Activated T-helper 1 cell treated with Interleukin-2 at 50 U/mL for 16 hours (primary cell): ENCODE measurements around the gene RAI1.

Source experiments
- DNase-seq: peaks from one replicate; pipeline ENCODE4 v3.0.0-alpha.2; 2020; ENCODE audit warnings: low read depth

RAI1 gene

DNA sequence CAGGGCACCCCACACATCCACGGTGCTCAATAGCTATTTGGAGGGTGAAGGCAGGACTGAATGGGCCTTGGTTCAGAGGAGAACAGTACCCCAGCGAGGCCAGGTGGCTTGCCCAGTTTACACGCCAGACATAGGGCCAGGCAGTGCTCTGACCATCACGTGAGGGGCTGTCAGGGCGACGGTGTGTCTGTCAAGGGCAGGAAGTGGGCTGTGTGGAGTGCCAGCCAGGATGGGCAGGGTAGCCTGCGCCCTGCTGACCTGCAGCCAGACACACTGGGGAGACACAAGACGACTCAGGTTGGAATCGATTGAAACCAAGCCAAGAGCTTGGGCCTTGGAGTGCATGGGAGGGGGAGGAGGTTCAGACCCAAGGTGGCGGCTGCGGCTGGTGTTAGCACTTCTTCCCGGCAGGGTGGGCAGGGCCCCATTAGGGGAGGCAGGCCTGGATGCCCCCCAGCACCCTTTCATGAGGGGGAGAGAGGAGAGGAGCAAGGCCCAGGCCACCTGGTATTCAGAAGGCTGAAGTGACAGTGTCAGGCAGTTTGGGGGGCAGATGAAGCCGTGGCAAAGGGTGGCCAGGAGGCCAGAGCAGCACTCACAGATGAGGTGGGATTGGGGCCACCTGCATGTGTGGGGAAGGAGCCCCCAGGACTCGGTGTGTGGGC, 87.3 kb downstream of the RAI1 start:
- no peak for DNase-seq

DNA sequence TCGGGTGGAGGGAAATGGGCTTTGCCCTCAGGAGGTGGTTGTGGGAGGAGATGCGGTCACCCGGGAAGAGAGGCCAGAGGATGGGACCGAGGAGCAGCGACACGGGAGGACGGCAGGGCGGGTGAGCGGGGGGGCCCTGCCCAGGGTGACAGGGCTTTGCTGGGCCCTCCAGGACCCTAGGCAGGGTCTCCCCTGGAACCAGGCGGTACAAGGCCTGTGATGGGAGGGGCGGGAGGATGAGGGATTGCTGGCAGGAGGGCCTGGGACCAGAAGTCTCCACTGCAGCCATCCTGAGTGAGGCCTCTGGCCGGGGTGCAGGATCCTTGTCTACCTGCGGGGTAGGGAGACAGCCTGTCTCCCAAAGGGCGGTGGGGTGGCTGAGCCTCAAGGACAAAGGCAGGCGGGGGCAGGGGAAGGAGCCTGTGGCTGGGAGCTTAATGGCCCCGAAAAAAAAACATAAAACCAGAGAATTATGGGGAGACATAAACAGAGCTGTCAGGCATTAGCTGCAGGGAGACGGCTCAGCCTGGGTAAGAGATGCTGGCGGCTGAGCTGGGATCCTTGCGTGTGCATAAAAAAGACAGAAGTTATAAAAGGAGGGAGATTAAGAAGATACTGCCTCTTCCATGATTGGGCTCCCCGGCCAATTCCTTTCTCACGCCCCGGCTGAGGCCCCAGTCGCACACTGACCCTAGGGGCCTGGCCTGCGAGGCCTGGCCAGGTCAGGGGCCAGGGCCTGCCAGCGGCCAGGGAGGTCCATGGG, 88.8 kb downstream of the RAI1 start:
- DNase-seq, result no peak

DNA sequence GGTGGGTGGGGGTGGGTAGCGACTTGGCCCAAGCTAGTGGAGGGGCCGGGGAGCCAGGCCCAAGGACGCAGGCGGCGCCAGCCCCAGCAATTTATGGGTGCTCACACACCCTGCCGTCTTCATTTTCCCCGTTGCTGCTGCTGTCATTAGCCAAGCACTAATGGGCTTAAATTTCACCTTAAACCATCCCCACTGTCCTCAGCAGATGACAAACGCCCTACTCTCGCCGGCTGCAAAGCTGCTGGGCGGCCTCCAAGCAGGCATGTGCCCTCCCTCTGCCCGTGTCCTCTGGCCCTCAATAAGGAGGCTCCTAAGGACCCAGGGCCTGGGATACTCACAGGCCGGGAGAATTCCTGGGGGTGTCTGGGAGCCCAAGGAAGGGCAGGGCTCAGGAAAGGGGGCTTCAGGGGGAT, 89.4 kb downstream of the RAI1 start:
- no peak for DNase-seq

DNA sequence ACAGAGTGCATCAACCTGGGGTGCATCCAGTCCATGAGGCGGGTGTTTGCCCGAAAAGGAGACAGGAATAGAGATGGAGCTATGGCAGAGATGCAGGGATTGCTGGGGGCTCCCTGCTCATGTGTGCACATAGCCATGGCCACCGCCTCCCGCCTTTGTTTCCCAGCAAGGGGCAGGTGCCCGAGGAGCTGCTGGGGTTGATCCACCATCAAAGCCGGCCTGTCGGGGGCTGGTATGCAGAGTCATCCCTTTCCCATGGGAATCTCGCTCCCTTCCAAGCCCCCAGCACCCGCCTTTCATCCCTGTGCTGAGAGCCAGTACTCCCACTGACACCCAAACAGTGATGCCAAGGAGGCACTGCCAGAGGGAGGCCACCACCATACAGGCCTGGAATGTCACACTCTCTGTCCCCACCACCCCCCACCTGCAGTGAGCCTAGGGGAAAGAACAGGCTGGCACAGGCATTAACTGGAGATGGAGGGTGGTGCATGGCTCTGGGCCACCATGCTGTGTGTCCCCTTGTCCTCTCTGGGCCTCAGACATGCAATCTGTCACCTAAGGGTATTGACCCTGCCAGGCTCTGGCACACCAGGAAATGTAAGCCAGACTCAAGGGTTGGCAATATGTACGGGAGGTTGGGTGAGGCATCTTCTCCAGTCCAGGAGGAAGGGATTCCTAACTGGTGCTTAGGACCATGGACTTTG, 90.4 kb downstream of the RAI1 start:
- no peak for DNase-seq

DNA sequence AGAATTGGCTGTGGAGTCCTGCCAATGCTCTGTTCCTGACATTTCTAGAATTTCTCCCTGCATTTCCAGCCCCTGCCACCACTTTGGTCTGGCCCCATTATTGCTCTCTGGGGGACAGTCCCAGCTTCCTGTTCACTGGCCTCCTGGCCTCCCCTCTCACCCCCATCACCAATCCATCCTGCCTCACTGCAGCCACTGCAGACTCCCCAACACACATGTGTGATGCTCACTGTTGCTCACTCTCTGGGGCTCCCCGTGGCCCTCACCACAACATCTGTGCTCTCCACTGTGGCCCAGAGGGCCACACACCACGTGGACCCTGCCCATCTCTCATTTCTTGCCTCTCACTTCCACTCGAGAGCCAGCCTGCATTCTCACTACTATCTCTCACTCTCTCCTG, 91.0 kb downstream of the RAI1 start:
- DNase-seq, result no peak

DNA sequence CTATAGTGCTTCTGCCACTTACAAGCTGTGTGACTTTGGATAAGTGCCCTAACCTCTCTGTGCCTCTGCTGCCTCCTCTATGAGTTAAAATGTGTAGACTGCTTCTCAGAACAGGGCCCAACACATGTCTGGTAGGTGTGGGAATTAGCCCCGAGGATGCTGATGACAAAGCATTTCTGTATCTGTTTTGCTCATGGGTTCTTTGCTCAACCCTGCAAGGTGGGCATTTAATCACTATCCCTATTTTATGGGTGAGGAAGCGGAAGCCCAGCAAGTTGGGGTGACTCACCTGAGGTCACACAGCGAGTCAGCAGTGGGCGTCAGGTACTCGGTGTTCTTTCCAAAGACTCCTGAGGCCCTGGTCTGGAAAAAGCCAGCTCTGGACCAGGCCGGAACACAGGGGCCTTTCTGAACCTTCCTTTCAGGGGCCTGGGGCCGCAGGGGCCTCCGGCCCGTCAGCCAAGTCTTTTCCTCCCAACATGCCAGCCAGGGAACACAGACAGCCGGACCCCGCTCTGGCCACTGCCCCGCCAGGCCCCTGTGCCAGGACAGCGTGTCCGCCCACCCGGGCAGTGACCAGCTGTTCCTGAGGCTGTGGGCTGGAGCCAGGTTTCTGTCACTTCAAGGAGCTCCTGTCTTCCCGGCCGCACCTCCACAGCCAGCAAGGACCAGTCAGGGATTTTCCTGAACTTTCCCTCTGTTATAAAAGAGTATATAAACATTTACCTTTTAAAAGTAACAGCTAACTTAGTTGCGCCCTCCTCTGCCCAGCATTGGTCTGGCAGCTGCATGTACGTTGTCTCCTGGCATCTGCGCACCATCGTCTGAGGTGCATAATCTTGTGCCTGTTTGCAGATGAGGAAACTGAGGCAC, 93.0 kb downstream of the RAI1 start:
- DNase-seq, result no peak

DNA sequence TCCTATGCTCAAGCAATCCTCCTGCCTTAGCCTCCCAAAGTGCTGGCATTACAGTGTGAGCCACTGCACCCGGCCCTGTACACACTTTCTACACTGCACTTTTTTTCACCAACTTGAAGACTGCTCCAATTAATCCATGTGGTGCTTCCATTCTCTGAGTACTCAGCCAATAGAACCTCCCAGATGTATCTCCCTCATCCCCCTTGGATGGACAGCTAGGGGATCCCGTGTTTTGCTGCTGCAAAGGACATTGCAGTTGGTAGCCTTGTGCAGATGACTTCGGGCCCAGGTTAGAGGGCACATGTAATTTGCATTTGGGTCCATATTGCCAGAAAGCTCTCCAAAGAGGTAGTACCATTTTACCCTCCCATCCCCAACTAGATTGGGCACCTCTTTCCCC, 95.6 kb downstream of the RAI1 start:
- no peak for DNase-seq

DNA sequence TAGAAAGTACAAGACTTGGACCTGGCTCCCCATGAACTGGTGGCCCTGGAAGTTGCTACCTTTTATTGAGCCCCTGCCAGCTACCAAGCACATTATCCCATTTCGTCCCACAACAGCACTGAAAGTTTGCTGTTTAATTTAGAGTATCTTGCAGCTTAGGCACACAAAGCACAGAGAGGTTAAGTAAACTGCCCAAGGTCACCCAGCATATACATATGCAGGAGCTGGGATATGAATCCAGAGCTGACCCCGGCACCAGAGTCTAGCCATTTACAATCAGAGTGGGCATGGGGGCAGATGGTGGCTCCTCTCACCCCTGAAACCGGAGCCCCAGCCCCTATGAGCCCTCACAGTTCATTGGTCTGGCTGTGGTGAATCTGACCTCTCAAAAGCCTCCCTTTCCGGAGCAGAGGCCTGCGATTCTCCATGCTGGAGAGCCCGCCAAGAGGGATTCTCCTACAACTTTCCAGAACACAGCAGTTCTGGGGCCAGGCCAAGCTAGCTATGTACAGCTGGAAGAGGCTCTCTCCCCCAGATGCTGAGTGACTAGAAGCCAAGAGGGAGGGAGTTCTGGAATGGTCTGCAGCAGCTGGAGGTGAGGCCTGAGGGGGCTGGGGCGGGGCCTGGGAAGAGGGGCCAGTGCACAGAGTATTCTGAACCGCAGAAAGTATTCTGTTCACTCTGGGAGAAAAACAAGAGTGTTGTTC, 97.2 kb downstream of the RAI1 start:
- no peak for DNase-seq

DNA sequence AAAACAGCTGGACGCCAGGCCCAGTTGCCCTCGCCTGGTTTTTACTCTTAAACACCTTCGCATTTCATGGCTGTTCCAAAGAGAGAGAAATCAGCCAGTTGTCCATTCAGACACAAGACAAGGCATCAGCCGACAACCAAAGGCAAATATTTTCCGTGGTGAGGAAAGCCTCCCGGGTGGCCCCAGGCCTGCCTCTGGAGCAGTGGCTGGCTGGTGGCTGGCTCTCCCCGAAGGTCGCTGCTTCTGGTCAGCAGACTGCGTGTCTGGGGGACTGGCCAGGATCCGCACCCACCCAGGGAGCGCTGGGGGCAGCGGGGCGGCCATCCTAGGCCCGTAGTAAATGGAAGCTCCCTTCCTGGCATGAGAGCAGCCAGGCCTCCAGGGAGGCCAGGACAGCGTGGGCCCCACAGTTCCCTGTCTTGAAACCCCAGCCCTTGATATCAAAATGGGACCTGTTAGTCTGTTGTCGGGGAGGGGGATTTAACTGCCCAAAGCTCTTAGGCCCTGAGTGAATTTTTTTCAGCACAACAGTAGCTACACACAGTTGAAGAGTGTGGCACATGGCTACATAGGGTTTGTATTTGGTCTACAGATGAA, 97.9 kb downstream of the RAI1 start:
- DNase-seq, result no peak

DNA sequence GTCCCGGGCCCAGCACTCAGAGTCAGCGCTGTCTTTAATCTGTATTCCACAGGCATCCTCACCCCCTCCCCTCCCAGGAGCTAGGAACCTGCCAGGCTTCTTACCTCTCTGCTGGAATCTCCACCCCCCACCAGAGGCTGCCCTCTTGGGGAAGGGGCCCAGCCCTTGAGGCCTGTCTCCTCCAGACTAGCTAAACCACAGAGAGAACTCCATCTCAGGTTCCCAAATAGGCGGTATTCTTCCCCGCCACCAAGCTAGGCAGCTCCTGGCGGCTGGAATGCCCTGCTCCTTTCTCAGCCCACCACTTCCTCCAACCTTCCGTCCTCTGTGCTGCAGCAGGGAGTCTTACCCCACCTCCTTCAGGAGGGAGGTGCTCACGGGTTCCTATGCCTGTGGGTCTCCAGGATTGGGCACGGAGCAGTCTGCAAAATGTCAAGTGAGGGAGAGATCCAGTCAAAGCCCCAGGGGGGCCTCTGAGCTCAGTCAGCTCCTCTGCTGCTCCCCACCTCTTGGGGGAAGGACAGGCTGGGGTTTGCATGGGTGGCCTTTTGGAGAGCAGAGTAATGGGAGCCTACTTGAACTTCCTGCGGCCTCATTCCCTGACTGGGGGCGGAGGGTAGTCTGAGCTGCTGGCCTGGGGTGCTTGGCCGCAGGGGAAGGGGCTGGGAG, 99.8 kb downstream of the RAI1 start:
- no peak for DNase-seq

DNA sequence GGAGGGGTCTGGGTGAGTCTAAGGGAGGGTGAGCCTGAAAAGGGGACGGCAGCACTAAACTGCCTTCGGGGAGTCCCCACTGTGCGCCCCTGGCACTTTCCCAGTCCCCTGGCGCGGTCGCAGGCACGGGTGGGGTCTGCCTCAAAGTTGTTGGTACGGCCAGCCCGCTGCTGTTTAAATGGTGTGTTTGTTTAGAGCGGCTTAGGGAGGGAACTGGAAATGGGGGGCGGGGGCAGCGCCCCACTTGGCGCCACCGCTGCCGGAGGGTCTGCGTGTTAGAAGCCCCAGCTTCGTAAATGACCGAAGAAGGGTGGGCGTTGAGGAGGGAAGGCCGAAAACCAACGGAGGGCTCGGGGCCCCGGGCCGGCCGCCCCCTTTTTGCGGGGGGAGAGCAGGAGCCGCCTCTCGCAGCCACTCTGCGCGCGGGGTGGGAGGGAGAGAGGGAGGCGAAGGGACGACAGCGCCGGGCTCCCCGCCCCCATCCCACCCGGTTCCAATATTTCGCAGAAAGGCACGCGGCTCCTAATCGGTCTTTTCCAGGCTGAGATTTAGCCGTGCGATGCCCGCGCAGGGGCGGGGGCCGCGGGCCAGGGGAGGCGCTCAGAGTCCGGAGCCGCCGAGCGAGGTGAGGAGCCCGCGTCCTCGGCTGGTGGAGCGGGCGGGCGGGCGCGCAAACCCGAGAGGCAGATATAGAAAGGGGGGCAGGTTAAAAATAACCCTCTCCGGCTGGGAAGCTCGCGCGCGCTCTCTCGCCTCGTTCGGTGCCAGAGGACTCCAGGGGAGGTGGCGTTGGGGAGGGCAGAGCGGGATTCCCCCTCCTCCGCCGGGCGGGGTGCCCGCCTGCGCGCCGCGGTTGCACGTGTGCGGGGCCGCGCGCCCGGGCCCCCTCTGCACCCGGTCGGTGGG, 100.6 kb downstream of the RAI1 start:
- DNase-seq, result peak; percentile 17

DNA sequence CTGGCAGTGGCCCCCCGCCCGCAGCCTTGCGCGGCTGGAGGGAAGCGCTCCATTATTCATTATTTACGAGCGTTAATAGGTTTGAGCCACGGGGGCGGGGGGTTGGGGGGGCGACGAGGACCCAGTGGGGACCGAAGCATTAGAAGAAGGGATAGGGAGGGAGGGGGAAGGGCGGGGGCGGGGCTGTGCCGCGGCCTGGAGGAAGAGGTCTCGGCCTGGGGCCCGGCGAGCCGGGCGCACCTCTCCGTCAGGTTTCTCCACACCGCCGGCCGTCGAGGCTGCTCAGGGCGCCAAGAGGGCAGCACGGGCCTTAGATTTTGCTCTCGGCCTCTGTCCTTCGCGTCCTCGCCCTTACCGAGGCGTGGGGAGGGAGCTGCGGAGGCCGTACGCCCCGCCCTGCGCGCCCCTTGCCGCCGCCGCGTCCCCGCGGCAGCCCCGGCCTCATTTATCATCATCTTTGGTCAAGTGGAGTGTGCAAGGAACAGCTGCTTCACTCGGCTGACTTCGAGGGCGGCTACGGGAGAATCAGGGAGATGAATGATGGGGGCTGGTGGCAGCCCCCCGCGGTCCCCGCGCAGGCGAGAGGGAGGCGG, 101.4 kb downstream of the RAI1 start:
- no peak for DNase-seq

DNA sequence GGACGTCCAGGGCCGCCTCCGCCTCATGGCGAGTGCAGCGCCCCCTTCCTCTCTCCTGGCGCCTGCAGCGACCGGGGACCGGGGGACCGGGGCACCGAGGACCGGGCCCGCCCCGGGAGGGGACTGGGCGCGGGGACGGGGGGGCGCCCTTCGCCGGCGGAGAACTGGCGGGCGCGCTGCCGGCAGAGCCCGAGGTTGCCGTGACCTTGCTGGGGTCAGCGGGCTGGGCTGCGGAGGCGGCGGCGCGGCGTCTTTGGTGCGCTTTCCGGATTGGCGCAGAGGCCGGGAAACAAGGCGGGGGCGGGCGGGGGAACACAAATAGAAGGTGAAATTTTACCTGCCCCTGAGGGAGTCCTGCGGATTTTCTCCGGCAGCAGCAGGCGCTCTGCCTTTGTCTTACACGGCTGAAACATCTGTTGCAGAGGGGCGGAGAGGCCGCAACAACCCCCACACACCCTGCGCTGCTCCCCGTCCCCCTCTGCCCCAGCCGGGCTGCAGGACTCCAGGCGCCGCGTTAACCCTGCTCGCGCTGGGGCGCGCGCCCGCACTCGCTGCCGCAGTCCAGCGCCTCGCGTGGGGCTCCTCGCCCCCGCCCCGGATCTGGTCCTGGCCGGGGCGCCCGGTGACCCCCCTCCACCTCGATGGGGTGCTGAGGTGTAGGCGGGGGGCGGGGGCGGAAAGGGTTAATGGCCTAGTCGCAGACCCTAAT, 102.0 kb downstream of the RAI1 start:
- DNase-seq, result peak; percentile 36

DNA sequence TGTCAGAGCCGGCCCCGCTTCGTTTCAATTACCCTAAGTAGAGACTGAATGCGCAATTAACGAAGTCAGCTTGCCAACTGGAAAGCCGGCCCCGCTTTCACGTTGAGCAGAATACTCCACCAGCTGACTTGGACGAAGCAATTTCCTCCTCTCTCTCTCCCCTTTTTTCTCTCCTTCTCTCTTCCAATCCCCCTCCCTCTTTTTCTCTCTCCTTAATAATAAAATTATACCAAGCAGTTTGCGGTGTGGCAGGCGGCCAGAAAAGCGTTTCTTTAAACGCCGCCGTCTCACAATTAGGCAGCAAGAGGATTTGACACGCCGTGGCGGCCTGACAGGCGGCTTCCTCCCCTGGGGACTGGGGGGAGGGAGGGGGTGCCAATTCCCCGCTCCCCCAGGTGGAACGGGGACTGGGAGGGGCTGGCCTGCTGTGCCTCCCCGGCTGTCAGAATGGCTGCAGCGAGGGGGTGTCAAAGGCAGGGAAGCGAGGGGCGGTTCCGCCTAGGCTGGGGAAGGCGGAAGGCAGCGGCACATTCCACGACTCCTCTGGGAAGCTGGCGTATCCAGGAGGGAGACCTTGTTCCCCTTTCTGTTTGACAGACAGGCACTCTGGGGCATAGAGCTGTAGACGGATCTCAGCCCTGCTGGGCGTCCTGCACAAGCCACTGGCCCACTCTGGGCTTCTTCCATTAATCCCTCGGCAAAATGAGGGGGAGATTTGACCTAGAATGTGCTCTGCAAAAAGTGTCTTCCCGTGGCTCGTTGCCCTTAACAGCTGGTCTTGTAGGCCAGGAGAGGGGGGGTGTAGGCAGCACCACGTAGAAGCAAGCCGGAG, 102.8 kb downstream of the RAI1 start:
- no peak for DNase-seq

DNA sequence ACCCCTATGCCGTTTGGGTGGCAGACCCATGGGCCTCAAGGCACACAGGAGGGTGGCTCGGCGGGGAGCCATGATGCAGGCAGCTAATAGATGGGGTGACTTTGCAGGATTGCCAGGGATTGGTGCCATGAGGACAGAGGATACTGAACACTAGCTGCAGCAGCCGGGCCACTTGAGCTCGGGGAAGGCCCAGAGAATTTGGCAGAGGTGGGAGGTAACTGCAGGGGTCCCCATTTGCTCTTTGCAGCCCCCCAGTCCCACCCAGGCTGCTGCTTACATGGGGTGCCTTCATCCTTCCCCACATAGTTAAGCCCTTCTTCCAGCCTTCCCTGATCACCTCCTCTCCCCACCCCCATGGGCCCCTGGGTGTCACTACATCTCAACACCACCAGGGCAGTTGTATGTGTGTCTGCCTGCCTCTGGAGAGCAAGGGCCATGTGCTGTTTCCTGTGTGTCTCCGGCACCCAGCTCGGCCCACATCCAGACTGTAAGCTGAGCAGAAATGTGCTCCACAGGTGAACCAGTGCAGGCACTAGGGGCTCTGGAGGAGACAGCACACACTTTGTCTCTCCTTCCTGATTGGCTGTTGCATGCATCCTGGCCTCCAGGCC, 103.5 kb downstream of the RAI1 start:
- peak; percentile 13 for DNase-seq

DNA sequence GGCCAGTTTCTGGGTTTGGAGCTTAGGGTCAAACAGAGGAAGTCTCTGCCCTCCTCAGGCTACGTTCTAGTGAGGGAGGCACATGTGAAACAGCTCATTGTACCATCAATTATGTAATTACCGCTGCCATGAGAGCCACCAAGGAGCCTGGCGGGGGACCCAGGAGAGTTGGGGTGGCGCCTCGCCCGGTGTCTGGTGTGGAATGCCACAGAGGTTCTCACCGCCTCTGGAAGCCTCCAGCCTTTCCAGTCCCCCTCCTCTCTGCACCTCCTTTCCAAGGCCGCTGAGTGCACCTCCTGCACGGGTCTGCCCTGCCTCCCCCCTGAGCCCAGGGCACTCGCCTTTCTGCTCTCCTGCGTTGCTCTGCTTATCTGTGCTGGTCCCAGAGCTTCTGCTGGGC, 104.1 kb downstream of the RAI1 start:
- DNase-seq, result no peak

DNA sequence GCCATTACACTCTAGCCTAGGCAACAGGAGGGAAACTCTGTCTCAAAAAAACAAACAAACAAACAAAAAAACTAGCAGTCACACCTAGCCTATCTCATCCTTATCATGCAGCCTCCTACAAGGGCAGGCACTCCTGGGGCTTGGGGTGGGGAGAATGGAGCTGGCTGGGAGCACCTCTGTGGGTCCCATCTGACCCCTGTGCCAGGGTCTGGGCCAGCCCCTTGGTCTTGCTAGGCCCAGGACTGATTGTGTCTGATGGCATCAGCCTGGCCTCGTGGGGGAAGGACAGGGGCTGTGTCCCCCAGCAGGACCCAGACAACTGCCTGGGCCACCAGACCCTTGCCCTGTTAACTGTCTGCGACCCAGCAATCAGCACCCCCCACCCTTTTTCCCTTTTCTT, 105.7 kb downstream of the RAI1 start:
- DNase-seq, result no peak
